Fibroblast of the conjunctiva (primary cell): ENCODE data around the gene FRMD1.
"Not testable (repeated sequence)": the region's sequence is repeated elsewhere in the genome, so short reads cannot be mapped to it uniquely, and the experiment has no call there.

Source experiments
- DNase-seq: peaks from one replicate; pipeline ENCODE4 v3.0.0-alpha.2; 2010; ENCODE audit warnings: low read depth

FRMD1 gene

DNA sequence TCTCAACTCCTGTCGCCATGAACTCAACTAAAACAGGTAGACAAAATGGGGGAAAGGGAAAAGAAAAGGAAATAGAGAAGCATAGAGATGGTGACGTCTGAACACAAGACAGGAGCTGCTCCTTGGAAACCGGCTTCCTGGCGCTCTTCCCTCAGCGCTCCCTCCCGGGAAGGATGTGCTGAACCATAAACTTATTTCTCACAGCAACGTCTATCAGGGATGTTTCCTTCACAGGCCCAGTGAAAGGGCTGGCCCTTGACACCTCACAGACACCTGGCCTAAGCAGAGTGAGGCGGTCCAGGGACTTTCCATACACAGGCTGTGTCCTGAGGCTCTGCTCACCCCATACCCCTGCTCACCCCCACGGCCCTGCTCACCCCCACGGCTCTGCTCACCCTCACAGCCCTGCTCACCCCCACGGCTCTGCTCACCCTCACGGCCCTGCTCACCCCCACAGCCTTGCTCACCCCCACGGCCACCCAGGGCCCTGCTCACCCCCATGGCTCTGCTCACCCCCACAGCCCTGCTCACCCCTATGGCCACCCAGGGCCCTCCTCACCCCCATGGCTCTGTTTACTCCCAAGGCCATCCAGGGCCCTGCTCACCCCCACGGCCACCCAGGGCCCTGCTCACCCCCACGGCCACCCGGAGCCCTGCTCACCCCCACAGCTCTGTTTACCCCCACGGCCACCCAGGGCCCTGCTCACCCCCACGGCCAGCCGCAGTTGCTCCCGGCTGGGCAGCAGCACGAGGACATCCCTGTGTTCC is 653 bp downstream of the FRMD1 start:
- no peak for DNase-seq

- DNase-seq: not testable (repeated sequence)
These were observed 1.6 kb downstream of the FRMD1 start for GRCh38 chr6:168077401-168077800.

- DNase-seq: no peak
These were observed 3.2 kb downstream of the FRMD1 start for GRCh38 chr6:168075787-168076202.

GRCh38 chr6:168075216-168075615 is 3.8 kb downstream of the FRMD1 start:
- no peak for DNase-seq

GRCh38 chr6:168073937-168074730 is 4.9 kb downstream of the FRMD1 start:
- DNase-seq: no peak

GRCh38 chr6:168072730-168073129 is 6.3 kb downstream of the FRMD1 start:
- no peak for DNase-seq

- no peak for DNase-seq
These were observed 6.8 kb downstream of the FRMD1 start for GRCh38 chr6:168072261-168072660.

GRCh38 chr6:168071620-168072019 is 7.4 kb downstream of the FRMD1 start:
- DNase-seq: no peak

DNA sequence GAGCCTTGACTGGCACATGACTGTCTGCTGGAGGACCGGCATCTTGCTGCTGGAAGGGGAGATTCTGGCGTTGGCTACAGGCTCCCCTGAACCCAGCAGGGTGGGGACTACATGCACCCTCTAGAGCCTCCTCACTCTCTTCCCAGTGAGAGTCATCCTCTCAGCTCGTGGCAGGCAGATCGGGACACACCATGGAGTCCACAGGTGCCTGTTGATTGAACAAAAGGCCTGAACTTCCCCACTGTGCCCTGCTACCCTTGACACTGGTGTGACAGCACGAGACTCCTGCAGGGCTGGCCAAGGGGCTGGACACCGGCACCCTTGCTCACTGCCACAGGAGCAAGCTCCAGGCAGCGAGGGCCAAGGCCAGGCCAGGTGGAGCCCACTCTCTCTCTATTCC is 8.2 kb downstream of the FRMD1 start:
- DNase-seq: no peak

DNA sequence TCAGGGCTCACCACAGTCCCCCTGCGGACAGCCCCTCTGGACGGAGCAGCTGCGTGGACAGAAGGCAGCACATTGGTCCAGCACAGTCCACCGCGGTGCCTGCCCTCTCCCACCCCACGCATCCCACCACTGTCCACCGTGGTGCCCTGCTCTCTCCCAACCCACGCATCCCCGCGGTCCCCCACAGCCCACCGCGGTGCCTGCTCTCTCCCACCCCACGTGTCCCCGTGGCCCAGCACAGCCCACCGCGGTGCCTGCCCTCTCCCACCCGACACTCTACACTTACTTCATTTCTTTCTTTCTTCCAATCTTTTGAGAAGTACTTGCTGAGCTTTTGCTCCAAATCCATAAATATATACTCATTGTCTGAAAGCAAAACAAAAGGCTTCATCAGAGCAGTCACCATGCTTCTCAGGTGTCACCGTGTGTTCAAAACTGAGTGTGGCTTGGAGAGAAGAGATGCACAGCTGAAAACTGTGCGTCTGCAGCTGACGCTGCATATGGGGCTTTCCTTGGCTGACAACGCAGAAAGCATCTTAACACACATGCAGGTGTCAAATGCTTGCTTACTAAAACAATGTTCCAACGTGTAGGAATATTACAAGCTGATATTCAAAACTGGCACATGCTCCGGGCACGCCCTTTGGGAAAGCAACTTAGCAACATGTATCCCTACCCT is 11.8 kb downstream of the FRMD1 start:
- DNase-seq: no peak

GRCh38 chr6:168064226-168064807 is 14.7 kb downstream of the FRMD1 start:
- DNase-seq: no peak

DNA sequence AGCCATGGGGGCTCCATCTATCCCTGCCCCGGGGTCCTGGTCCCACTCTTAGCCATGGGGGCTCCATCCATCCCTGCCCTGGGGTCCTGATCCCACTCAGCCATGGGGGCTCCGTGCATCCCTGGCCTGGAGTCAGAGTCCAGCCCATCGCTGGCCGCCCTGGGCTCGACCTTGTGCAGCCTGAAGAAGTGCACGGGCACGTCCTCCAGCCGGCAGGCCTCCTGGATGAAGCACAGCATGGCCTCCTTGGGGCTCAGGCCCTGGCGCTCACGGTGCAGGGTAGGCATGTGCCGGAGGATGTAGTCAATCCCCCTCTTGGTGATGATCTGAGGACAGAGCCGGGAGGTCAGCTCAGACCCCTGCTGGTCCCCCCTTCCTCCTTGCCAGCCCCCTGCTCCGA is 15.6 kb downstream of the FRMD1 start:
- DNase-seq: no peak

GRCh38 chr6:168062346-168063289 is 16.4 kb downstream of the FRMD1 start:
- no peak for DNase-seq

- DNase-seq: no peak
These were observed 17.5 kb downstream of the FRMD1 start for GRCh38 chr6:168061269-168062210.

DNA sequence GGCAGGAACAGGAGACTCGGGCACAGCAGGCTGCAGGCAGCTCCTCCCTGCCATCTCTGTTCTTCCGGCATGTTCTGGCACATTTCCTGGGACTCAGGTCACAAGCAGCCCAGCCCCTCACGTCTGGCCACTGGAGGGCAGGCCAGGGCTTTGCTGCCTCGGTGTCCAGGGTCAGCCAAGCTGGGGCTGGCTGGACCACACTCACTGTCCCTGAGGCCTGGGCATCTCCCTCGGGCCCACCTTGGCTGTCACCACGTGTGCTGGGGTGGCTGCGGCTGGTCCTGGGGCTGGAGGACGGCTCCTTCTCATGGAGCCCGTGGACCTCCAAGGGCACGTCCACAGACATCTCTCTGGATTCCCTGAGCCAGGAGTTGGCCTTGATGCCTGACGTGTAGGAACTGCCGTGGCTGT is 18.5 kb downstream of the FRMD1 start:
- DNase-seq: peak; percentile 14

DNA sequence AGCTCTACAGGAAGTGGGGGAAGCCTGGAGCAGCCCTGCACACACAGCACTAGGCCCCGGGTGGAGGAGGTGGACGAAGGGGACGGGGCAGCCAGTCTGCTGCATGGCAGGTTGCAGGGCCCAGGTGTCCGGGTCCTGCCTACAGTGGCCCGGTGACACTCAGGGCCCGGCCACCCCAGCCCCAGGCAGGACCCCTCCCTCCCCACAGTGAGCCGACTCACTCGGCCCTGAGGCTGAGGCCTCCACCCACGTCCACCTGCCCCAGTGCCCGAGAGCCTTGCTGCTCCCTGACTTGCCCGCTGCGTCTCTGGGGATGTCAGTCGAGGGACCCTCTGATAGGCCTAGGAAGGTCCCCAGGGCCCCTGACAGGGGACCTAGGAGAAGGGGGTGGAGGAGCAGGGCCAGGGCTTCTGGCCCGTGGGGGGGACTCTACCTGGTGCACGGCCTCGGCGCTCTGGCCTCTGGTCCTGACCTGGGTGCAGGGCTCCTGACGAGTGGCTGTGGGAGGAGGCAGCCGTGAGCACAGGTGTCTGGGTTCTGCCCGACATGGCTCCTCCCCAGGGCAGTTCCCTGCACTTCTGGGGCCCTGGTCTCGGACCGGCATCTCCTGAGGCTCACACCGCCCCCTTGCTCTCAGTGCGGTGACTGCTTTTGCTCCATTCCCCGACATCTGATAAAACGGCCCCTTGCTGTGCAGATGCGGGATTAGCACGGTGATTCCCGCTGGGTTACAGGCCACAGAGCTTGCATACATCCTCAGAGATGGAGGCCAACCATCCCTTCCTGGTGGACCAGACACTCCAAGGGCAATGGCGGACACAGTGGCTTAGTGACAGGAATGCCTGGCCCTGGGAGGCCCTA is 20.1 kb downstream of the FRMD1 start:
- DNase-seq: no peak

DNA sequence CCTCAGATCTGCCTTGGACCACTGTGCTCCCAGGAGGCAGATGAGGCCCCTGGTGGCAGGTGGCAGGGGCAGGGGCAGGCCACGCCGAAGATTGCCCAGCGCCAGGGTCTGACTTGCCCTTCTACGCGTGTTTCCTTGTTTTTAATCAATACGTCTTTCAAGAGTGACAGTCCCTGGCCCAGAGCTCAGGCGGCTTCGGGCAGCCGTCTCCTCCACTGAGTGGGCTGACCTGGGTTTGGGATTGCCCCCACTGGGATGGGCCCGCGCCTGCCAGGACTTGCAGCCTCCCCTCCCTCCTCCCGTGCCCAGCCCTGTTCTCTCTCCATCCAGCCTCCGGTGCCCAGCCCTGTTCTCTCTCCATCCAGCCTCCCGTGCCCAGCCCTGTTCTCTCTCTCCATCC is 21.2 kb downstream of the FRMD1 start:
- no peak for DNase-seq

DNA sequence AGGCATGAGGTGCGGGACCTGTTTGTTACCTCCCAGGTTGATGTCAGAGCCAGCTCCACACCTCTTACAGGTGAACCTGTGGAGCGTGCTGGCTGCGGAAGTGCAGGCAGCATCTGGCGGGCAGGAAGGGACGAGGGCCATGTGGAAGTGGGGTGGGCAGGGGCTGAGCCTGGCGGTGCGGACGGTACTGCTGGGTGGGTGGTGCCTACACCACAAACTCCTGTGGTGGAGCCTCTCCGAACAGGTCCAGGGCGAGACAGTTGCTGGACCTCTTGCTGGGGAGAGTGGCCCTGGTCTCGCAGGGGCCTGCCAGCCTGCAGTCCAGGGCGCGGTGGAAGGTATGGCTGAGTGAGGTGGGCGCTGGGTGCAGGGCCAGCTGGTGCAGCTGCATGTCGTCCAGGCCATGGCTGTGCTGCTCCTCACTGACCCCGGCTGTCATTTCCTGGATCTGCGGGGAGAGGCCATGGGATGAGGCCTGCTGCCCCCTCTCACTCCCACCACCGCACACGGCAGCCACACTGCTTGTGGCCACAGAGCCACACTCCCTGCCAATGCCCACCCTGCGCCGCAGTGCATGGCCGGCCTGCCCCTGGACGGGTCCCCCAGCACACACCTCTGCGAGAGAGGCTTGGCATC is 22.0 kb downstream of the FRMD1 start:
- no peak for DNase-seq
